ENCODE results near the gene CNPY2. TPM values are rescaled to one million over a fixed set of nuclear protein-coding genes. Genes with fewer than 3 reads are reported as not detected.
"Not testable (repeated sequence)": the region's sequence is repeated elsewhere in the genome, so short reads cannot be mapped to it uniquely, and the experiment has no call there.

The CNPY2 gene
- total RNA-seq, 2 donors from 2014 or later, result 183 to 198 TPM

- H3K27ac Mint-ChIP-seq; H3K27ac ChIP-seq (ENCODE audit: low read depth, low read length); H3K36me3 Mint-ChIP-seq (ENCODE audit: low read depth); H3K4me3 Mint-ChIP-seq; H3K9ac ChIP-seq (ENCODE audit: extremely low read depth, low read length, poor library complexity, severe bottlenecking); H3K9me3 Mint-ChIP-seq; H3K4me1 ChIP-seq (ENCODE audit: control insufficient read depth, insufficient read depth, low read length); H3K4me3 ChIP-seq (ENCODE audit: low read length); H3K27me3 ChIP-seq (ENCODE audit: control insufficient read depth, insufficient read depth, low read length, poor library complexity, severe bottlenecking); DNase-seq; H3K27me3 Mint-ChIP-seq (ENCODE audit: insufficient read depth); H3K9me3 ChIP-seq (ENCODE audit: control insufficient read depth, low read length); H3K36me3 ChIP-seq (ENCODE audit: control insufficient read depth, insufficient read depth, low read length): not testable (repeated sequence)
- peaks cover 14% of the 10 kb centered on the region for H3K4me1 Mint-ChIP-seq
- 88 to 90% methylated on average over 5 to 7 of the region's 7 CpGs for WGBS, 2 experiments (ENCODE audit: insufficient coverage in 1 of 2, insufficient read length in 1 of 2)
- TF ChIP-seq CTCF (conservative IDR thresholded peaks at IDR 0.05), result peak; percentile 42
Measured at GRCh38 chr12:56262955-56263354, 52.8 kb downstream of the CNPY2 start.

GRCh38 chr12:56261503-56262232 is 54.1 kb downstream of the CNPY2 start:
- 87 to 96% methylated on average over 3 to 5 of the region's 5 CpGs for WGBS, 2 experiments (ENCODE audit: insufficient coverage in 1 of 2, insufficient read length in 1 of 2)
- H3K36me3 ChIP-seq (ENCODE audit: control insufficient read depth, insufficient read depth, low read length), result peaks cover 1% of the 10 kb centered on the region
- no peaks in the 10 kb centered on the region for H3K4me1 ChIP-seq (ENCODE audit: control insufficient read depth, insufficient read depth, low read length)
- H3K4me1 Mint-ChIP-seq, result peaks cover 16% of the 10 kb centered on the region
- no peak for TF ChIP-seq CTCF (conservative IDR thresholded peaks at IDR 0.05)
- H3K4me3 Mint-ChIP-seq, result no peak overlapping the region
- no peaks in the 10 kb centered on the region for H3K9me3 ChIP-seq (ENCODE audit: control insufficient read depth, low read length)
- DNase-seq, result no peak
- no peak overlapping the region for H3K27ac ChIP-seq (ENCODE audit: low read depth, low read length)
- no peaks in the 10 kb centered on the region for H3K36me3 Mint-ChIP-seq (ENCODE audit: low read depth)
- H3K27ac Mint-ChIP-seq, result no peak overlapping the region
- no peaks in the 10 kb centered on the region for H3K9me3 Mint-ChIP-seq
- H3K9ac ChIP-seq (ENCODE audit: extremely low read depth, low read length, poor library complexity, severe bottlenecking), result no peak overlapping the region
- no peaks in the 10 kb centered on the region for H3K27me3 Mint-ChIP-seq (ENCODE audit: insufficient read depth)
- H3K4me3 ChIP-seq (ENCODE audit: low read length), result no peak overlapping the region
- no peaks in the 10 kb centered on the region for H3K27me3 ChIP-seq (ENCODE audit: control insufficient read depth, insufficient read depth, low read length, poor library complexity, severe bottlenecking)

- Histone ChIP-seq H3K9ac (ENCODE audit: extremely low read depth, low read length, poor library complexity, severe bottlenecking) (no peak overlapping the region), H3K27ac (ENCODE audit: low read depth, low read length) (no peak overlapping the region), H3K9me3 (ENCODE audit: control insufficient read depth, low read length) (no peaks in the 10 kb centered on the region), H3K4me1 (ENCODE audit: control insufficient read depth, insufficient read depth, low read length) (no peaks in the 10 kb centered on the region), H3K36me3 (ENCODE audit: control insufficient read depth, insufficient read depth, low read length) (peaks cover 8% of the 10 kb centered on the region), H3K27me3 (ENCODE audit: control insufficient read depth, insufficient read depth, low read length, poor library complexity, severe bottlenecking) (no peaks in the 10 kb centered on the region), H3K4me3 (ENCODE audit: low read length) (no peak overlapping the region)
- Mint-ChIP-seq H3K27me3 (ENCODE audit: insufficient read depth) (no peaks in the 10 kb centered on the region), H3K36me3 (ENCODE audit: low read depth) (peaks cover 6% of the 10 kb centered on the region), H3K4me1 (peaks cover 19% of the 10 kb centered on the region), H3K9me3 (no peaks in the 10 kb centered on the region), H3K27ac (no peak overlapping the region), H3K4me3 (no peak overlapping the region)
- TF ChIP-seq CTCF (conservative IDR thresholded peaks at IDR 0.05), result no peak
- DNase-seq, result no peak
- 90 to 97% methylated on average over 3 of the region's 3 CpGs for WGBS, 2 experiments (ENCODE audit: insufficient coverage in 1 of 2, insufficient read length in 1 of 2)
Measured at GRCh38 chr12:56260921-56261320, 54.9 kb downstream of the CNPY2 start.
